UCSD-AML1 (cell line): Measurements from ENCODE around the gene DCLK2.

Experiments
- DNase-seq: peaks from one replicate; lab custom pipeline; 2025; ENCODE audit not compliant: unreplicated experiment; lab: John Stamatoyannopoulos, UW

DCLK2 gene

GRCh38 chr4:150078041-150078578, at the start of gene DCLK2:
TSS of gene DCLK2 (plus strand) at chr4:150078445. CDS start at chr4:150079028, 583 bp downstream.
- peak; percentile 58 for DNase-seq

- DNase-seq: no peak
These were observed 45.7 kb upstream of the DCLK2 start for GRCh38 chr4:150032541-150032940.

GRCh38 chr4:150033081-150033480, 45.2 kb upstream of the DCLK2 start:
- DNase-seq: no peak

GRCh38 chr4:150033901-150034300, 44.3 kb upstream of the DCLK2 start:
- DNase-seq: no peak

GRCh38 chr4:150037251-150037856, 40.9 kb upstream of the DCLK2 start:
- DNase-seq: no peak

GRCh38 chr4:150038335-150039076, 39.7 kb upstream of the DCLK2 start:
- DNase-seq: no peak

GRCh38 chr4:150039274-150040127, 38.7 kb upstream of the DCLK2 start:
- no peak for DNase-seq

GRCh38 chr4:150044517-150044916, 33.7 kb upstream of the DCLK2 start:
- DNase-seq: no peak

GRCh38 chr4:150045410-150045809, 32.8 kb upstream of the DCLK2 start:
- no peak for DNase-seq

GRCh38 chr4:150046728-150047217, 31.5 kb upstream of the DCLK2 start:
- no peak for DNase-seq

- DNase-seq: no peak
These were observed 30.7 kb upstream of the DCLK2 start for GRCh38 chr4:150047546-150047945.

- DNase-seq: no peak
These were observed 28.6 kb upstream of the DCLK2 start for GRCh38 chr4:150049682-150050081.

- DNase-seq: no peak
These were observed 27.7 kb upstream of the DCLK2 start for GRCh38 chr4:150050566-150050965.

- DNase-seq: no peak
These were observed 27.1 kb upstream of the DCLK2 start for GRCh38 chr4:150051111-150051510.

- DNase-seq: no peak
These were observed 22.8 kb upstream of the DCLK2 start for GRCh38 chr4:150055467-150055866.

GRCh38 chr4:150056569-150056968, 21.7 kb upstream of the DCLK2 start:
- no peak for DNase-seq

- no peak for DNase-seq
These were observed 17.0 kb upstream of the DCLK2 start for GRCh38 chr4:150061086-150061776.

- DNase-seq: no peak
These were observed 15.1 kb upstream of the DCLK2 start for GRCh38 chr4:150063128-150063527.

- no peak for DNase-seq
These were observed 12.5 kb upstream of the DCLK2 start for GRCh38 chr4:150065740-150066139.

- no peak for DNase-seq
These were observed 10.4 kb upstream of the DCLK2 start for GRCh38 chr4:150067859-150068258.
